ENCODE results near the gene ADGRD1.

The ADGRD1 gene

DNA sequence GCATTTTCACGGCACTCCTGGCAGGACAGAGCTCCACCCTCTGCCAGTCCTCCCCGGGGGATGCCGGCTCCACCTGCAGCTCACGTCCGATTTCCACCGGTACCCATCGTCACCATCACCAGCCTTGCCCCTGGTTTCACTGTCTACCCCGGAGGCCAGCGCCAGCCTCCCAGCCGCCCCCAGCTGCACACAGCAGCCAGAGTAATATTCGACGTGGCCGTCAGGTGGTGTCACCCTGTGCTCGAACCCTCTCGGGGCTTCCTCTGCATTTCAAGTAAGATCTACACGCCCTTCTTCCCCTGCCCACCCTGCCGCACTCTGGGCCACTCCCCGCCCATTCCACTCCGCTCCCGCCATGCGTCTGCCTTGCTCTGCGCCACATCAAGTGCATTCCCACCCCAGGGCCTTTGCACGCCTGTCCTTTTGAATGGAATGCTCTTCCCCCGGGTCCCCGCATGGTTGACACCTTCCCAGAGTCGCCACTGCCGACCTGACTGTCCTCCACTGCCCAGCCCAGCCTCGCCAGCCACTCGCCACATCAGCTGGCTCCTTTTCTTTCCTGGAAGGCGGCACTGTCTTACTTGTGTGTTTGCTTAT is 80.3 kb downstream of the ADGRD1 start:
- Mint-ChIP-seq H3K36me3 (ENCODE audit: low read depth) (no peaks in the 10 kb centered on the region), H3K4me3 (no peak overlapping the region), H3K4me1 (ENCODE audit: low read depth) (no peaks in the 10 kb centered on the region), H3K27ac (no peak overlapping the region), H3K9me3 (peaks cover 15% of the 10 kb centered on the region), H3K27me3 (ENCODE audit: low read depth) (no peaks in the 10 kb centered on the region)

DNA sequence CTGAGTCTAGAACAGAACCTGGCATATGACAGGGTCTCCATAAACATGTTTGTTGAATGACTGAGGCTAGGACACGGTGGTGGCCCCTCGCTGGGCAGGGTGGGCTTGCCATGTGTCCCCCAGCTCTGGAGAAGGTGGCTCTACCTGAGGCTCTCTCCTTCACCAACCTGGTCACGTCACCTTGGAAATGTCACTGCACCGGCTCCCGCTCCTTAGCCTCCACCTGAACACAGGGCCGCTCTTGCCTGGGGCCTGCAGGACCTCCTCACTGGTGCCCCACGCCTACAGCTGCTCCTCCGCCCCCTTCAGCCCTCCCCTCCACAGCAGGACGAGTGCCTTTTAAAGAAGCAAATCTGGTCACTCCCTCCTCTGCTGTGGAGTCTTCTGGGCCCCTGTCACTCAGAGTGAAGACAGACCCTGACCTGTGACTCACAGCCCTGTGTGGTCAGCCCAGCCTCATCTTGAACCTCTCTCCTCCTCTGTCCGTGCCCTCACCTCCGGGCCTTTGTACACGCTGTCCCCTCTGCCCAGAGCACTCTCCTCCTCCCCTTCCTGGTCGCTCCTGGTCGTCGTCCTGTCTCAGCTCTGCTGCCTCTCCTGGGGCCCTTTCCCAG is 81.0 kb downstream of the ADGRD1 start:
- Mint-ChIP-seq H3K9me3 (peaks cover 15% of the 10 kb centered on the region), H3K4me3 (no peak overlapping the region), H3K36me3 (ENCODE audit: low read depth) (no peaks in the 10 kb centered on the region), H3K27ac (no peak overlapping the region), H3K27me3 (ENCODE audit: low read depth) (no peaks in the 10 kb centered on the region), H3K4me1 (ENCODE audit: low read depth) (no peaks in the 10 kb centered on the region)

DNA sequence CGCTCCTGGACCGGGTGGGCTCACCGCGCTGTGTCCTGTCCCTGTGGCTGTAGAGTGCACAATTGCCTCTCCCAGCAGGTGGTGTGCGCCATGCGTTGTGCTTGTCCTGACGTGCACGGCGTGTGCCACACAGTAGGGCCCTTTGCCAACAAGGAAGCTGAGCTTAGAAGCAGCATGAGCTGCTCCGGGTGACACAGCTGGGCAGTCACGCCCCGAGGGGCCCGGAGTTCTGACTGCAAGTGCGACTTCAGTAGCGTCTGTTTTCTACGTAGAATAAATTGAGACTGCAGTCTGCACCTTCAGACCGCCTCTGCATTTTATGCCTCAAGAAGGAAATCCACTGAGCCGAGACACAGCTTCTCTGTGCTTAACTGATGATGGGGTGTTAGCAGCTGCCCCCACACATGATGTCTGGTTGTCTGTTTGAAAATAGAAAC is 81.6 kb downstream of the ADGRD1 start:
- H3K36me3 Mint-ChIP-seq (ENCODE audit: low read depth) = no peaks in the 10 kb centered on the region
- no peak overlapping the region for H3K4me3 Mint-ChIP-seq
- H3K27ac Mint-ChIP-seq = no peak overlapping the region
- peaks cover 15% of the 10 kb centered on the region for H3K9me3 Mint-ChIP-seq
- no peaks in the 10 kb centered on the region for H3K27me3 Mint-ChIP-seq (ENCODE audit: low read depth)
- no peaks in the 10 kb centered on the region for H3K4me1 Mint-ChIP-seq (ENCODE audit: low read depth)

DNA sequence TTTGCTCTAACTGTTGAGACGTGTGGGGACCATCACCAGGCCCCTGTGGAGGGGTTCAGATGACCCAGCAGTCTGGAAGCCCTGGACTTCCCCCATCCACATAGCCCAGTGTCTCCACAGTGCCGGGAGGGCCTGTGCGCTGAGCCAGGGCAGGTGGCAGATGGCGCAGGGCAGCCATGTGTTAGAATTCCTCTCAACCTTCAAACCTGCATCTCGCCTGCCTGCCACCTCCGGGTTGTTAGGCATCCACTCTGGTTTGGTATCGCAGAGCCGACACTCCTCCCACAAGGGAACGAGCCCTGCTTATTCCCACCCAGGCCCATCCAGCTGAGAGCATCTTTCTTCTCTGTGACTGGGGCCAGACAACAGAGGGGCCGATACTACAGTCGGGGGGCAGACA is 84.5 kb downstream of the ADGRD1 start:
- H3K27me3 Mint-ChIP-seq (ENCODE audit: low read depth) = no peaks in the 10 kb centered on the region
- no peaks in the 10 kb centered on the region for H3K4me1 Mint-ChIP-seq (ENCODE audit: low read depth)
- no peak overlapping the region for H3K4me3 Mint-ChIP-seq
- no peaks in the 10 kb centered on the region for H3K36me3 Mint-ChIP-seq (ENCODE audit: low read depth)
- peaks cover 15% of the 10 kb centered on the region for H3K9me3 Mint-ChIP-seq
- no peak overlapping the region for H3K27ac Mint-ChIP-seq

DNA sequence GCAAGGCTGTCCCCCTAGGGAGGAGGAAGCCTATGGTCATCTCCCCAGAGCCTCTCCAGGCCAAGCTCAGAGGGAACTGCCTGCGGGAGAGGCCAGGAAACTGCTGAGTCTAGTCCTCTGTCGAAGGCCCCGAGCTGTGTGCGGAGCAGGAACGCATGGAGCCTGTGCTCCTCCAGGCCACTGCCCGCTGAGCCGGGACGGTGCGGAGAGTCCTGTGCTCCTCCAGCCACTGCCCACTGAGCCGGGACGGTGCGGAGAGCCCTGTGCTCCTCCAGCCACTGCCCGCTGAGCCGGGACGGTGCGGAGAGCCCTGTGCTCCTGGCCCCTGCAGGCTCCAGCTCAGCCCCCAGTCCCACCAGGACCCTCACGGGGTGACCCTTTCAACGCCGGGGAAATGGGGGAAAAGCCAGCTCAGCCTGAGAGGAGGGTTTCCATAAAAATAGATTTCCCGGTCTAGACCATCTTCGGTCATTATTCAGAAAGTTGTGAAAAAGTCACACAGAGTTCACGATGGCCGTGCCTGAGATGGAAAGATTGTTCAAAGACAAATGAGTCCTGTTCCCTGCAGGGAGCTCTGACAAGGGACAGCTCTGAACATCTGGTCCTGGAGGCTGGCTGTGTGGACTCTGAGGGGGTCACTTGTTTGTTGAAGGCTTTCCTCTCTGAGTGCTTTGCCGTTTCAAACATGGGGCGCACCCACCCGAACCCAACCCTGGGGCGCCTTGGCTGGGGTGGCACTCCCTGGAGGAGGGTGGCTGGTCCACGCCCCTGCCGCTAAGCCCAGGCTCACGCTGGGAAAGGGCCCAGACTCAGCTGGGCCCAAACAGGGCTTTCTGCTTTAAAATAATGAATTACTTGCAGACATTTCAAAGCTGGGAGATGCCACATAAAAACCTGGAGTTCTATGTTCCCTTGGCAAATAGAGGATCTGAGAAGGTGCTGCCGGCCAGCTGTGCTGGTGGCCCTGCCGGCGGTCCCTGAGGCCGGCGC is 85.5 kb downstream of the ADGRD1 start:
- H3K4me1 Mint-ChIP-seq (ENCODE audit: low read depth) = no peaks in the 10 kb centered on the region
- peaks cover 15% of the 10 kb centered on the region for H3K9me3 Mint-ChIP-seq
- H3K4me3 Mint-ChIP-seq = no peak overlapping the region
- H3K27me3 Mint-ChIP-seq (ENCODE audit: low read depth) = no peaks in the 10 kb centered on the region
- no peak overlapping the region for H3K27ac Mint-ChIP-seq
- no peaks in the 10 kb centered on the region for H3K36me3 Mint-ChIP-seq (ENCODE audit: low read depth)

DNA sequence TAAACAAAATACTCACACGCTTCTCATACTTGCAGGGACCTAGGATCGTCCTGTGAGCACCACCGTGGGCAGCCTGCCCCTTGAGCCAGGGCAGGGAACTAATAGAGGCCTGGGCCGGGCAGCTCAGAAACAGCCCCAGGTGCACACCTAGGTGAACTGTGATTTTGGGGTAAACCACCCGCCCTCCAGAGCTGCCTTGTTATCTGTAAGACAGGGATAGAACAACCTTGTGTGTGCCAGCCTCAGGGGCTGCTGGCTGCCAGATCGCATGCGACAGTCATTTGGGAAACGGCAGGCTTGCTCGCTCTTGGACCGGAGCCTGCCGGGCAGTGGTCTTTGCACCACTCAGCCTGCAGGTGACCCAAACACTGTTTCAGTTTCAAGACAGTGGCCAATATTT is 86.8 kb downstream of the ADGRD1 start:
- no peak overlapping the region for H3K4me3 Mint-ChIP-seq
- H3K27ac Mint-ChIP-seq = no peak overlapping the region
- H3K36me3 Mint-ChIP-seq (ENCODE audit: low read depth) = no peaks in the 10 kb centered on the region
- H3K9me3 Mint-ChIP-seq = peaks cover 15% of the 10 kb centered on the region
- no peaks in the 10 kb centered on the region for H3K27me3 Mint-ChIP-seq (ENCODE audit: low read depth)
- H3K4me1 Mint-ChIP-seq (ENCODE audit: low read depth) = no peaks in the 10 kb centered on the region

DNA sequence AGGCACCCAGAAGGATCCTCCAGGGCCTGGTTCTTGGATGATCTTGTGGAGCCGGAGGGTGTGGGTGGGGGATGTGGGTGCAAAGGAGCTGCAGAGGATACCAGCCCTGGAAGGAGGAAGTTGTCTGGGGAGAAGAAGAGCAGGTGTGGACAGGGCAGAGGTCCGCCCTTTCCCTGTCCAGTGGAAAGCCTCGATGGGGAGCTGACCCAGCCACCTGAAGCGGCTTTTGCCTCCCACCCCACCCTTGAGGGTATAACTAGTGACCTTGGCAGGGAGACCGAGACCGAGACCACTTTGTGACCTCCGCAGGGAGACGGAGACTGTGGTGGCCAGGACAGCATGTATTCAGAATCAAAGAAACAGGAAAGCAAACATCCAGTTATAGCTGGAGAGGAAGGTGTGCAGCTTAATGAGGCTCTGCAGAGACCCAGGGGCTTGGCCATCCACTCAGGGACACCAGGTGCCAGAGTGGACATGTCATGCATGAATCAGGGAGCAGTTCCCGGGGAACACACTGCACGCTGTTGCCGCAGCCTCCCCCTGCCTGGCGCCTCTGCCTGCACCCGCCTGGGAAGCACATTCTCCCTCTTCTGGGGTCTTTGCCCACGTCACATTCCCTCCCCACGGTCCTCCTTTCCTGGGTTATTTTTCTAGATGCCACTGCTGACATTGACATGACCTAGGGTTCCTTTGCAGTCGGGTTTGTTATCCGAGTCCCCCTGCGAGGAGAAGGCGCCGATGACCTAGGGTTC is 87.7 kb downstream of the ADGRD1 start:
- H3K27me3 Mint-ChIP-seq (ENCODE audit: low read depth) = no peaks in the 10 kb centered on the region
- no peak overlapping the region for H3K4me3 Mint-ChIP-seq
- H3K27ac Mint-ChIP-seq = no peak overlapping the region
- no peaks in the 10 kb centered on the region for H3K36me3 Mint-ChIP-seq (ENCODE audit: low read depth)
- peaks cover 12% of the 10 kb centered on the region for H3K9me3 Mint-ChIP-seq
- H3K4me1 Mint-ChIP-seq (ENCODE audit: low read depth) = no peaks in the 10 kb centered on the region

DNA sequence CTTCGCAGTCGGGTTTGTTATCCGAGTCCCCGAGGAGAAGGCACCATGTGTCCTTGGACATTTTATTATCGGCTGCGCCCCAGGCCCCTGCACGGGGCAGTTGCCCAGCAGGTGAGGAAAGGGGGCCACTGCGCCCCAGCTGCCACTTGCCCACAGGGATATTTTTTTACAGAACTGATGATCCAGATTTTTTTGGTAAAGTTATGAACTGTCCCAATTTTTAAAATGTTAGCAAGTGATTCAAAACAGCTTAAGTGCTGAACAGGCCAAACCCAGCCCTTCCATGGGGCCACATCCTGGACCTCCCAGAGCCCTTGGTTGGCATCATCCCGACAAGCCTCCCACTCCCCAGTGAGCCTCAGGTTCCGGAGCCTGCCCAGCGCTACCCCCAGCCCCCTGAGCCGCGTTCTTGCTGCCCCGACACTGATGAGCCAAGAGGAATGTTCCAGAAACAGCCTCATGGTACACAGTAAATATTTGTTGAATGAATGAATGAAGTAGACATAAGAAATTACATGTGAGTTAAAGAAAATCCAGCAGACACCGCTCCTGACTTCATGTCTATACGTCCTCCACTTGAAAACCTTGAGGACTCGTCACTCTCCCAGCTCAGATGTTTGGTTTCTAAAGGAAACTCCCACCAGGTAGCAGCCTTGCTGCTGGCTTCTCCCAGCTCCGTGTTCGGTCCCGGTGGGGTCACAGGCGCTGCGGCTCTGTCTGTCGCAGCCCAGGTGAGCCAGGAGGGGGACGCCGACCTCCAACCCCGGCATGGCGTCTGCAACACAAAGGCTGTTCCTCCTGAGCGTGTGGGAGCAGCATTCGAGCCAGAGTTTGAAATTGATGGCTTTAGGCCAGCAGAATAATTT is 88.5 kb downstream of the ADGRD1 start:
- H3K4me1 Mint-ChIP-seq (ENCODE audit: low read depth) = no peaks in the 10 kb centered on the region
- no peak overlapping the region for H3K4me3 Mint-ChIP-seq
- H3K36me3 Mint-ChIP-seq (ENCODE audit: low read depth) = no peaks in the 10 kb centered on the region
- H3K9me3 Mint-ChIP-seq = peaks cover 5% of the 10 kb centered on the region
- no peak overlapping the region for H3K27ac Mint-ChIP-seq
- no peaks in the 10 kb centered on the region for H3K27me3 Mint-ChIP-seq (ENCODE audit: low read depth)

DNA sequence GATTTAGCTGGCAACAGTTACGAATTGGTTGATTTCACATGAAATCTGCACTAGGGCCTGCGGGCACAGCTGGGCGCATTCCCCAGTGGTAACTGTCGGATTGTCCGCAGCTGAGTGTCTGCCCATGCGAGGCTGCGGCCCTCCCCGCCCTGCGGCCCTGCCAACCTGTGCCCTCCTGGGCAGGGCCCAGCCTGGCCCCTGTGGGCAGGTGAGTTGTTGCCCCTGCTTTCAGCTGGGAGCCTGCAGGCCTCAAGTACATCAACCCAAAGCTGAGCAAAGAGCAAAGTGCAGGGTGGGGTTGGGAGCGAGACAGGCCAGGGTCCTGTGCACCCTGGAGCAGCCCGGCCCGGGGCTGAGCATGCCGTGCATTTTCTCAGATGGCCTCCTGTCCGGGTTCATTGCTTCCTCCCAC is 89.1 kb downstream of the ADGRD1 start:
- peaks cover 3% of the 10 kb centered on the region for H3K9me3 Mint-ChIP-seq
- H3K27ac Mint-ChIP-seq = no peak overlapping the region
- H3K4me3 Mint-ChIP-seq = no peak overlapping the region
- H3K36me3 Mint-ChIP-seq (ENCODE audit: low read depth) = no peaks in the 10 kb centered on the region
- no peaks in the 10 kb centered on the region for H3K4me1 Mint-ChIP-seq (ENCODE audit: low read depth)
- H3K27me3 Mint-ChIP-seq (ENCODE audit: low read depth) = no peaks in the 10 kb centered on the region

DNA sequence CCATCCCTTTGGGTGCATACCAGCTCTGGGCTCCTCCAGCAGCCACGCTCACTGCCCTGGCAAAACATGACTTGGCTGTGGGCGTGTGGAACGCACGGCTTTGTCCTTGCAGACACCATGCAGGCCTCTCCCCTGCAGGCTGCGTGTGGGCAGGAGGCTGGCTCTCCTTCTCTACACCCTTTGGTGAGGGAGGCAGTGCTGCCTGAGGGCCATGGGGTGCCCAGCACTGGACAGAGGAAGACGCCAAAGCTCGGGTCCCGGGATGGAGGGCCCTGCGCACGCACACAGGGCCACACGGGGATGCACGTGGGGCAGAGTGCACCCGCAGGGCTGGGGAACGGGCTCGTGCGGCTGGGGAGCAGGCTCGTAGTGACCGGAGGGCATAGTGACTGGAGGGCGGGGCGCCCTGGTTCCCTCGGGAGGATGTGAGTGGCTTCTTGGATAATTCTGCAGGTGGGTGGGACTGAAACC is 89.7 kb downstream of the ADGRD1 start:
- Mint-ChIP-seq H3K27me3 (ENCODE audit: low read depth) (no peaks in the 10 kb centered on the region), H3K27ac (no peak overlapping the region), H3K4me1 (ENCODE audit: low read depth) (no peaks in the 10 kb centered on the region), H3K36me3 (ENCODE audit: low read depth) (no peaks in the 10 kb centered on the region), H3K4me3 (no peak overlapping the region), H3K9me3 (no peaks in the 10 kb centered on the region)

DNA sequence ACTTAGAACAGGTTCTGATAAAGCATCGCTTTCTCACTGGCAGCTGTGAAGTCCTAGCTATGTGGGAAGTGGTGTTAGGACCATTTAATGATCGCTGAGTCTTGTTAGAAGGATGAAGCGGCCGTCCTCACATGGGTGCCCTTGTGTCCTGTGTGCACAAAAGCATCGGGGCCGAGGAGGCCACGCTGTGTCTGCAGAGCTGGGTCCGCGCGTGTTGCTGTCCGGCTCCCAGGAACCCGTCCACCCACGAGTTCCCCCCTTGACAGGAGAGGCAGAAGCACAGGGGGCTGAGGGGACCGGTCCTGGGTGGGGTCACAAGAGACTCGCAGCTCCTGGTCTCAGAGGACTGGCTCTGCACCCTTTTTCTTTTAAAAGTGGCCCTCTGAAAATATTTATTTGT is 90.4 kb downstream of the ADGRD1 start:
- no peaks in the 10 kb centered on the region for H3K4me1 Mint-ChIP-seq (ENCODE audit: low read depth)
- H3K4me3 Mint-ChIP-seq = no peak overlapping the region
- H3K27ac Mint-ChIP-seq = no peak overlapping the region

DNA sequence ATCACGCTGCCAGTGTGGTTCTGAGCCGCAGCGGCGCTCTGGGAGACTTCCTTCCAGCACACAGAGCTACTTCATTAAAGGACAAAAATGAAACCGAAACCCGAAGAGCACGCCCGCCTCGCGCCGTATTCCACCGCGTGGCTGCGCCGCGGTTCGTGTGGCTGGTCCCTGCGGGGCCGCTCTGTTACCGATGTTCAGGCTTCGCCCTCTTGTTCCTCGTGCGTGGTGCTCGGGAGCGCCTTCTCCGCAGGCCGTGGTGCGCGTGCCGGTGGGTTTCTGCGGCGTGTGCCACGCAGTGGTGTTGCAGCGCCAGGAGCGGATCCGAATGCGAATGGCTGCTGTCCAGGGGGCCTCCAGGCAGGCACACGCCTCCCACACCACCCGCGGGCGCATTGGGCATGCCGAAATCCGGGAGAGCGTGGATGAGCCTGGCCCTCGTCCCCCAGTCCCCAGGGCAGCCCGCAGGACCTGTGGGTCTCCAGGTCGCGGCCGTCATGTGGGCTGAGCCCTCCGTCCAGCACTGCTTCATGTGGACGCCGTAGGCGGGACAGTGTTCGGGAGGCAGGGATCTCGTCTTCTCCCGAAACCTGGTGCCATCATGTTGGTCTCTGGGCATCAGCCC is 91.2 kb downstream of the ADGRD1 start:
- no peak overlapping the region for H3K4me3 Mint-ChIP-seq
- H3K27ac Mint-ChIP-seq = no peak overlapping the region
- no peaks in the 10 kb centered on the region for H3K36me3 Mint-ChIP-seq (ENCODE audit: low read depth)
- no peaks in the 10 kb centered on the region for H3K27me3 Mint-ChIP-seq (ENCODE audit: low read depth)
- no peaks in the 10 kb centered on the region for H3K9me3 Mint-ChIP-seq
- H3K4me1 Mint-ChIP-seq (ENCODE audit: low read depth) = no peaks in the 10 kb centered on the region

More for the DNA sequence above, 90.4 kb downstream of the ADGRD1 start:
- Mint-ChIP-seq H3K27me3 (ENCODE audit: low read depth) (no peaks in the 10 kb centered on the region), H3K9me3 (no peaks in the 10 kb centered on the region), H3K36me3 (ENCODE audit: low read depth) (no peaks in the 10 kb centered on the region)

DNA sequence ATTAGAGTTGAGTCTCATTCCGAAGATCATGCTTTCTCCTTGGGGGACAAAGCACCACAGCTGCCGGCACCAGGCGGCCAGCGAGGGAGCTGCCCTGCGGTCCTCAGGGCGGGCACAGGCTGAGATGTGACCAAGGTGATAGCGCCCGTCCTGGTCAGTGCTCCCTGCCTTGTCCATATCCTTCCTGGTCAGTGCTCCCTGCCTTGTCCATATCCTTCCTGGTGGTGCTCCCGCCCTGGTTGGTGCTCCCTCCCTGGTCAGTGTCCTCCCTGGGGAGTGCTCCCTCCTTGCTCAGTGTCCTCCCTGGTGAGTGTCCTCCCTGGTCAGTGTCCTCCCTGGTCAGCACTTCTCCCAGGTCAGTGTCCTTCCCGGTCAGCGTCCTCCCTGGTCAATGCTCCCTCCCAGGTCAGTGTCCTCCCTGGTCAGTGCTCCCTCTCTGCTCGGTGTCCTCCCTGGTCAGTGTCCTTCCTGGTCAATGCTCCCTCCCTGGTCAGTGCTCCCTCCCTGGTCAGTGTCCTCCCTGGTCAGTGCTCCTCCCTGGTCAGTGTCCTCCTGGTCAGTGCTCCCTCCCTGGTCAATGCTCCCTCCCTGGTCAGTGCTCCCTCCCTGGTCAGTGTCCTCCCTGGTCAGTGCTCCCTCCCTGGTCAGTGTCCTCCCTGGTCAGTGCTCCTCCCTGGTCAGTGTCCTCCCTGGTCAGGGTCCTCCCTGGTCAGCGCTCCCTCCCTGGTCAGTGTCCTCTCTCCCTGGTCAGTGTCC is 92.2 kb downstream of the ADGRD1 start:
- no peaks in the 10 kb centered on the region for H3K36me3 Mint-ChIP-seq (ENCODE audit: low read depth)
- no peaks in the 10 kb centered on the region for H3K27me3 Mint-ChIP-seq (ENCODE audit: low read depth)
- H3K27ac Mint-ChIP-seq = no peak overlapping the region
- no peaks in the 10 kb centered on the region for H3K4me1 Mint-ChIP-seq (ENCODE audit: low read depth)
- H3K4me3 Mint-ChIP-seq = no peak overlapping the region
- H3K9me3 Mint-ChIP-seq = no peaks in the 10 kb centered on the region
